CD4-positive, alpha-beta T cell (primary cell): ENCODE data around the gene CPNE4. TPM values are rescaled to one million over a fixed set of nuclear protein-coding genes. Genes with fewer than 3 reads are reported as not detected.

Source experiments
- ATAC-seq: fragments of 200-7000 bp; cut with Tn5 transposase; one replicate; pipeline ENCODE4 v1.10.0; 2022; ENCODE audit warnings: mild to moderate bottlenecking; ENCODE audit not compliant: poor library complexity
- CTCF ChIA-PET: fragments of 350-600 bp; sonication (Branson Sonifier 250); formaldehyde crosslinking; loops from one replicate; lab custom pipeline; 2021; ENCODE audit warnings: antibody characterized with exemption, inconsistent platforms; lab: Charles Lee
- POLR2A ChIA-PET: fragments of 350-600 bp; sonication (Branson Sonifier 250); formaldehyde crosslinking; loops from one replicate; lab custom pipeline; 2021; ENCODE audit warnings: antibody characterized with exemption, inconsistent platforms; lab: Charles Lee
- DNase-seq, 14 experiments: peaks; one replicate each; pipeline ENCODE4 v3.0.0-alpha.2; 2013 to 2020; ENCODE audit warnings: mixed read lengths in 2 of 14
- H3K27ac ChIP-seq, 2 donors: one replicate each; pipeline versions ENCODE4 v1.5.1 to v1.7.0; 2013; ENCODE audit warnings: low read length in 2 of 2, low read depth in 1 of 2, mild to moderate bottlenecking in 1 of 2
- H3K27me3 ChIP-seq, 2 experiments: 1 replicate in 1 of 2; 2 replicates in 1 of 2; pipeline versions ENCODE4 v1.6.1 to v1.7.0; 2013; ENCODE audit warnings: low read length in 2 of 2, control low read depth in 1 of 2, mild to moderate bottlenecking in 1 of 2, moderate library complexity in 1 of 2; ENCODE audit not compliant: insufficient read depth in 2 of 2, control insufficient read depth in 1 of 2
- H3K36me3 ChIP-seq: one replicate; pipeline ENCODE4 v1.6.1; 2013; ENCODE audit warnings: low read length, control low read depth; ENCODE audit not compliant: insufficient read depth
- H3K4me1 ChIP-seq: one replicate; pipeline ENCODE4 v1.6.1; 2013; ENCODE audit warnings: low read length, control low read depth; ENCODE audit not compliant: insufficient read depth
- H3K4me3 ChIP-seq: one replicate; pipeline ENCODE4 v1.5.1; 2013; ENCODE audit warnings: mild to moderate bottlenecking, low read length, moderate library complexity
- H3K9me3 ChIP-seq, 2 experiments: 1 replicate in 1 of 2; 2 replicates in 1 of 2; pipeline versions ENCODE4 v1.6.1 to v1.7.0; 2013; ENCODE audit warnings: low read length in 2 of 2, mild to moderate bottlenecking in 2 of 2, control low read depth in 1 of 2, moderate library complexity in 1 of 2; ENCODE audit not compliant: control insufficient read depth in 1 of 2, insufficient read depth in 1 of 2
- H3K27ac Mint-ChIP-seq: one replicate; pipeline ENCODE4 v1.8.0; 2020; ENCODE audit warnings: mixed read lengths
- H3K27me3 Mint-ChIP-seq: one replicate; pipeline ENCODE4 v1.8.0; 2021; ENCODE audit warnings: mixed read lengths
- H3K36me3 Mint-ChIP-seq: one replicate; pipeline ENCODE4 v1.8.0; 2021; ENCODE audit warnings: low read depth, mixed read lengths
- H3K4me1 Mint-ChIP-seq: one replicate; pipeline ENCODE4 v1.8.0; 2021; ENCODE audit warnings: low read depth, mixed read lengths
- H3K4me3 Mint-ChIP-seq: one replicate; pipeline ENCODE4 v1.8.0; 2020; ENCODE audit warnings: mild to moderate bottlenecking, mixed read lengths
- H3K9me3 Mint-ChIP-seq: one replicate; pipeline ENCODE4 v1.8.0; 2020; ENCODE audit warnings: mixed read lengths
- CTCF ChIP-seq: fragments of 200-600 bp; IDR thresholded peaks from one replicate; pipeline ENCODE4 v1.8.0; 2022; ENCODE audit warnings: antibody characterized with exemption, mild to moderate bottlenecking
- intact Hi-C, 2 experiments: fragments of 100-400 bp; cut with DNase I in 1 of 2; cut with micrococcal nuclease in 1 of 2; formaldehyde crosslinking; loops; one replicate each; pipeline versions ENCODE4 v1.15.1 to v1.9.0; 2023 to 2025; cut with DNase I, micrococcal nuclease
- total RNA-seq, 174 experiments: library from RNA in 2 of 174; stranded (reverse) in 2 of 174; gene quantifications; one replicate each; pipeline ENCODE4 v1.2.3 and lab custom pipeline; 2021 to 2026

CPNE4 gene
- total RNA-seq, 2 experiments from 2014 or later = not detected

GRCh38 chr3:131901686-131902085 is 133.1 kb downstream of the CPNE4 start:
- H3K4me3 ChIP-seq = no peak overlapping the region
- H3K27ac ChIP-seq = no peak overlapping the region
- no peaks in the 10 kb centered on the region for H3K27me3 ChIP-seq
- intact Hi-C loops = no loop called here
- H3K36me3 Mint-ChIP-seq = no peaks in the 10 kb centered on the region
- H3K27ac Mint-ChIP-seq = no peak overlapping the region
- no peaks in the 10 kb centered on the region for H3K4me1 ChIP-seq
- no peaks in the 10 kb centered on the region for H3K9me3 ChIP-seq
- ATAC-seq (no peak), DNase-seq (no peak)
- POLR2A ChIA-PET = no interaction called here
- H3K4me1 Mint-ChIP-seq = no peaks in the 10 kb centered on the region
- H3K36me3 ChIP-seq = no peaks in the 10 kb centered on the region
- no peaks in the 10 kb centered on the region for H3K27me3 Mint-ChIP-seq
- no peaks in the 10 kb centered on the region for H3K9me3 Mint-ChIP-seq
- CTCF ChIA-PET = no interaction called here
- H3K4me3 Mint-ChIP-seq = no peak overlapping the region
- TF ChIP-seq CTCF = no peak

GRCh38 chr3:131900891-131901290 is 133.9 kb downstream of the CPNE4 start:
- Histone ChIP-seq H3K4me3 (no peak overlapping the region), H3K27me3 (no peaks in the 10 kb centered on the region), H3K4me1 (no peaks in the 10 kb centered on the region), H3K9me3 (no peaks in the 10 kb centered on the region), H3K36me3 (no peaks in the 10 kb centered on the region), H3K27ac (no peak overlapping the region)
- Mint-ChIP-seq H3K4me1 (no peaks in the 10 kb centered on the region), H3K27me3 (no peaks in the 10 kb centered on the region), H3K9me3 (no peaks in the 10 kb centered on the region), H3K36me3 (no peaks in the 10 kb centered on the region), H3K27ac (no peak overlapping the region), H3K4me3 (no peak overlapping the region)
- DNase-seq = no peak
- ATAC-seq = no peak
- TF ChIP-seq CTCF = no peak
- CTCF ChIA-PET = no interaction called here
- intact Hi-C loops = no loop called here
- POLR2A ChIA-PET = no interaction called here

GRCh38 chr3:131899021-131899420 is 135.8 kb downstream of the CPNE4 start:
- H3K4me1 ChIP-seq = no peaks in the 10 kb centered on the region
- intact Hi-C loops = no loop called here
- no peaks in the 10 kb centered on the region for H3K27me3 ChIP-seq
- ATAC-seq (no peak), DNase-seq (no peak)
- no peak overlapping the region for H3K4me3 Mint-ChIP-seq
- H3K4me1 Mint-ChIP-seq = no peaks in the 10 kb centered on the region
- H3K9me3 ChIP-seq = no peaks in the 10 kb centered on the region
- no peak for TF ChIP-seq CTCF
- CTCF ChIA-PET = no interaction called here
- H3K36me3 Mint-ChIP-seq = no peaks in the 10 kb centered on the region
- H3K27ac Mint-ChIP-seq = no peak overlapping the region
- H3K36me3 ChIP-seq = no peaks in the 10 kb centered on the region
- no peaks in the 10 kb centered on the region for H3K9me3 Mint-ChIP-seq
- no peaks in the 10 kb centered on the region for H3K27me3 Mint-ChIP-seq
- POLR2A ChIA-PET = no interaction called here
- no peak overlapping the region for H3K4me3 ChIP-seq
- no peak overlapping the region for H3K27ac ChIP-seq
